ENCODE data around the gene ZNF219. TPM values are rescaled to one million over a fixed set of nuclear protein-coding genes. Genes with fewer than 3 reads are reported as not detected.

ZNF219 gene
- total RNA-seq, 1 donor from 2014 or later, result 47.8 TPM

DNA sequence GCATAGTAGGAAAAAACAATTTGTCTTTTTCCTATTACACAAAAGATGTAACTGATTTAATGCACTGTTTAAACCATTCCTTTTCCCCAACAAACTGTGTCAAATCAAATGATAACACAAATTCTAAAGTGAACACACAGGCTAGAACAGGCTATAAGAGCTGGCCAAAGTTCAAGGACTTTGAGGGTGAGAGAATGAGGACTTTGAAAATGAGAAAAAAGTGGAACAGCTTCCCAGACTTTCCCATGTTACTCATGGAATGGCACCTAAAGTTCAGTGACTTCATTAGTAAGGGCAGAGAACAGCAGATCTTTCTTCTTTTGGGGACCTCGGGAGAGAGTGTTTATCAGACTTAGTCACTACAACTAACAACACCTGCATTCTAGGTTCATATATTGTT lies 25.0 kb upstream of the ZNF219 start:
- Mint-ChIP-seq H3K27ac (no peak overlapping the region), H3K27me3 (peaks cover 13% of the 10 kb centered on the region), H3K4me3 (no peak overlapping the region), H3K4me1 (ENCODE audit: unreplicated experiment) (no peaks in the 10 kb centered on the region), H3K36me3 (no peaks in the 10 kb centered on the region), H3K9me3 (no peaks in the 10 kb centered on the region)
- DNase-seq (ENCODE audit: extremely low spot score, unreplicated experiment), result no peak
- TF ChIP-seq, protein P1, sequence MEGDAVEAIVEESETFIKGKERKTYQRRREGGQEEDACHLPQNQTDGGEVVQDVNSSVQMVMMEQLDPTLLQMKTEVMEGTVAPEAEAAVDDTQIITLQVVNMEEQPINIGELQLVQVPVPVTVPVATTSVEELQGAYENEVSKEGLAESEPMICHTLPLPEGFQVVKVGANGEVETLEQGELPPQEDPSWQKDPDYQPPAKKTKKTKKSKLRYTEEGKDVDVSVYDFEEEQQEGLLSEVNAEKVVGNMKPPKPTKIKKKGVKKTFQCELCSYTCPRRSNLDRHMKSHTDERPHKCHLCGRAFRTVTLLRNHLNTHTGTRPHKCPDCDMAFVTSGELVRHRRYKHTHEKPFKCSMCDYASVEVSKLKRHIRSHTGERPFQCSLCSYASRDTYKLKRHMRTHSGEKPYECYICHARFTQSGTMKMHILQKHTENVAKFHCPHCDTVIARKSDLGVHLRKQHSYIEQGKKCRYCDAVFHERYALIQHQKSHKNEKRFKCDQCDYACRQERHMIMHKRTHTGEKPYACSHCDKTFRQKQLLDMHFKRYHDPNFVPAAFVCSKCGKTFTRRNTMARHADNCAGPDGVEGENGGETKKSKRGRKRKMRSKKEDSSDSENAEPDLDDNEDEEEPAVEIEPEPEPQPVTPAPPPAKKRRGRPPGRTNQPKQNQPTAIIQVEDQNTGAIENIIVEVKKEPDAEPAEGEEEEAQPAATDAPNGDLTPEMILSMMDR (conservative IDR thresholded peaks at IDR 0.05), result no peak

DNA sequence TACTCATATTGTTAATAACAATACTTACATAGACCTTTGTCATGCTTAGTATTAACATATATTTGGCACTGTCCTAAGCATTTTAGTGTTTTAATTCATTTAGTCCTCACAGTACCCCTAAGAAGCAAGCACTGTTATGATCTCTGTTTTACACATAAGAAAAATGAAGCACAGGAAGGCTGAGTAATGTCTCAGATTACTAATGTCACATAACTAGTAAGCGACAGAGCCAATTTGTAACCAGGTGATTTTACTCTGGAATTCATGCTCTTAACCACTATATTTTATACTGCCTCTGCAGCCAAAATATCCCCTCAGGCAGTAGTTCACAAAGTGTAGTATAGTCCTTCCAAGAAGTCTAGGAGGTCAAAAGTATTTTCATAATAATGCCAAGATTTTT lies 22.7 kb upstream of the ZNF219 start:
- TF ChIP-seq, protein P1 (conservative IDR thresholded peaks at IDR 0.05), result no peak
- H3K4me3 Mint-ChIP-seq, result no peak overlapping the region
- no peaks in the 10 kb centered on the region for H3K36me3 Mint-ChIP-seq
- H3K4me1 Mint-ChIP-seq (ENCODE audit: unreplicated experiment), result no peaks in the 10 kb centered on the region
- no peak overlapping the region for H3K27ac Mint-ChIP-seq
- no peaks in the 10 kb centered on the region for H3K9me3 Mint-ChIP-seq
- no peak for DNase-seq (ENCODE audit: extremely low spot score, unreplicated experiment)
- peaks cover 1% of the 10 kb centered on the region for H3K27me3 Mint-ChIP-seq

DNA sequence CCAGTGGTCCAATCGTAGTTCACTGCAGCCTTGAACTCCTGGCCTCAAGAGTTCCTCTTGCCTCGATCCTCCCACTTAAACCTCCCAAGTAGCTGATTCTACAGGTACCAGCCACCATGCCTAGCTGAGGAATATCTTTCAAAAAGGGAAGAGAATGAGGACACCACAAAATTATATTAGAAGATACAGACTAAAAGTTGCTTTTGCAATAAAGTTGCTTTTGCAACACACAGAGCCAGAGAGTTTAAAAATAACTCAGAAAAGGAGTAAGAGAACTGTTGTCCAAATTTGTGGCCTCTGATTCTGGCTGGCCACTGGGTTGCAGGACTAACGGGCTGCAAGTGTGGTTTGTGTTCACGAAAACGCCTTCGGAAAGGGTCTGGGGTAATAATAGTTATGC lies 22.2 kb upstream of the ZNF219 start:
- no peak overlapping the region for H3K27ac Mint-ChIP-seq
- no peaks in the 10 kb centered on the region for H3K4me1 Mint-ChIP-seq (ENCODE audit: unreplicated experiment)

DNA sequence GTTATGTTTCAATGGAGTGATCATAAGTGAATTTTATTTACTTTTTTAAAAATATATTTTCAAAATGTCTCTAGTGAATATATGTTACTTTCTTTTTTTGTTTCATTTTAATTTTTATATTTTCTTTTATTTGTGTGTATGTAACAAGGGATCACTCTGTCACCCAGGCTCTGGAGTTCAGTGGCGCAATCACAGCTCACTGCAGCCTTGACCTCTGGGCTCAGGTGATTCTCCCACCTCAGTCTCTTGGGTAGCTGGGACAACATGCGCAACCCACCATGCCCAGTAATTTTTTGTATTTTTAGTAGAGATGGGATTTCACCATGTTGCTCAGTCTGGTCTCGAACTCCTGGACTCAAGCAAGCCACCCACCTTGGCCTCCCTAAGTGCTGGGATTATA lies 20.5 kb upstream of the ZNF219 start:
- TF ChIP-seq, protein P1 (conservative IDR thresholded peaks at IDR 0.05), result no peak
- no peaks in the 10 kb centered on the region for H3K9me3 Mint-ChIP-seq
- DNase-seq (ENCODE audit: extremely low spot score, unreplicated experiment), result no peak
- no peaks in the 10 kb centered on the region for H3K4me1 Mint-ChIP-seq (ENCODE audit: unreplicated experiment)
- no peaks in the 10 kb centered on the region for H3K27me3 Mint-ChIP-seq
- H3K4me3 Mint-ChIP-seq, result no peak overlapping the region
- no peak overlapping the region for H3K27ac Mint-ChIP-seq
- H3K36me3 Mint-ChIP-seq, result no peaks in the 10 kb centered on the region

More for the DNA sequence above, 22.2 kb upstream of the ZNF219 start:
- DNase-seq (ENCODE audit: extremely low spot score, unreplicated experiment), result no peak
- Mint-ChIP-seq H3K27me3 (no peaks in the 10 kb centered on the region), H3K36me3 (no peaks in the 10 kb centered on the region), H3K4me3 (no peak overlapping the region), H3K9me3 (no peaks in the 10 kb centered on the region)
- TF ChIP-seq, protein P1 (conservative IDR thresholded peaks at IDR 0.05), result no peak

DNA sequence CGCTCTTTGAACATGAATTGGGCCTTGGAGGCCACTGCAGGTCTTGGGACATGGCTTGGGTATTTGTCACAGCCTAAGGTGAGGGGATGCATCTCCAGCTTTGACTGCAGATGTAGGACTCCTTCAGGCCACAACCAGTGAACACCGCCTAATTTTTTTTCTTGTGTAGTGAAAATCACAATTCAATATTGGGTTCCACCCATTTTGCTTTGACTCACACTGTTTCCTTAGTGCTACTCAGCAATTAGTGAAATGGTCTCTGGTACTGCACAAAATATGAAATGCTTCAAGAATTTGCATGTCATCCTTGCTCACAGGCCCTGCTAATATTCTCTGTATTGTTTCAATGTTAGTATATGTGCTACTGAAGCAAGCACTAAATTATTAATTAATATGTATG lies 14.9 kb upstream of the ZNF219 start:
- Mint-ChIP-seq H3K4me3 (no peak overlapping the region), H3K9me3 (no peaks in the 10 kb centered on the region), H3K27ac (no peak overlapping the region), H3K27me3 (no peaks in the 10 kb centered on the region), H3K4me1 (ENCODE audit: unreplicated experiment) (peaks cover 12% of the 10 kb centered on the region), H3K36me3 (no peaks in the 10 kb centered on the region)
- no peak for DNase-seq (ENCODE audit: extremely low spot score, unreplicated experiment)
- TF ChIP-seq, protein P1 (conservative IDR thresholded peaks at IDR 0.05), result no peak

DNA sequence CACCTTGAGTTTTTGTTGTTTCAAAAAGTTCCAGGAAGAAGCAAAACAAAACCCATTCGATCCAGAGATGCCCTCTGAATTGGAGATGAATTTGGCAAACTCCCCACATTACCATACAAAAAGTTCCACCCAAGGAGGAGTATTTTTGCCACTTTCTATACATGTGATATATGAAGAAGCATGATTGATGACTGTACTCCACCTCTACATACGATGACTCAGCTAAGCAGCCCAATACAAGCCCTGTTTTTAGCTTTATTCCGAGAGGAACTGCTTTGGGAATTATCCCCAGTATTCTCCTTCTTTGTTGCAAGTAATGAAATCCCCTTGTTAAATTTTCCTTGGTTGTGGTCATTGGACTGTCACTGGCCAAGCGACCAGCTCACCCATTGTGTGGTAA lies 13.8 kb upstream of the ZNF219 start:
- TF ChIP-seq, protein P1 (conservative IDR thresholded peaks at IDR 0.05), result no peak
- Mint-ChIP-seq H3K4me1 (ENCODE audit: unreplicated experiment) (peaks cover 19% of the 10 kb centered on the region), H3K27ac (no peak overlapping the region), H3K4me3 (no peak overlapping the region), H3K27me3 (no peaks in the 10 kb centered on the region), H3K9me3 (no peaks in the 10 kb centered on the region), H3K36me3 (no peaks in the 10 kb centered on the region)
- DNase-seq (ENCODE audit: extremely low spot score, unreplicated experiment), result no peak
